Measurements from ENCODE around the gene PFKL. TPM values are rescaled to one million over a fixed set of nuclear protein-coding genes. Genes with fewer than 3 reads are reported as not detected.

The PFKL gene
- total RNA-seq, 1 donor from 2014 or later, result 138 TPM

- Mint-ChIP-seq H3K27me3 (ENCODE audit: unreplicated experiment) (peaks cover 6% of the 10 kb centered on the region), H3K4me1 (ENCODE audit: unreplicated experiment) (no peaks in the 10 kb centered on the region), H3K36me3 (ENCODE audit: unreplicated experiment) (no peaks in the 10 kb centered on the region), H3K9me3 (ENCODE audit: unreplicated experiment) (no peaks in the 10 kb centered on the region), H3K27ac (ENCODE audit: unreplicated experiment) (no peak overlapping the region), H3K4me3 (ENCODE audit: unreplicated experiment) (no peak overlapping the region)
- DNase-seq (ENCODE audit: extremely low spot score, unreplicated experiment), result no peak
- TF ChIP-seq CTCF (IDR thresholded peaks at IDR 0.05), result no peak
Measured at GRCh38 chr21:44269090-44269489, 30.8 kb upstream of the PFKL start.

DNA sequence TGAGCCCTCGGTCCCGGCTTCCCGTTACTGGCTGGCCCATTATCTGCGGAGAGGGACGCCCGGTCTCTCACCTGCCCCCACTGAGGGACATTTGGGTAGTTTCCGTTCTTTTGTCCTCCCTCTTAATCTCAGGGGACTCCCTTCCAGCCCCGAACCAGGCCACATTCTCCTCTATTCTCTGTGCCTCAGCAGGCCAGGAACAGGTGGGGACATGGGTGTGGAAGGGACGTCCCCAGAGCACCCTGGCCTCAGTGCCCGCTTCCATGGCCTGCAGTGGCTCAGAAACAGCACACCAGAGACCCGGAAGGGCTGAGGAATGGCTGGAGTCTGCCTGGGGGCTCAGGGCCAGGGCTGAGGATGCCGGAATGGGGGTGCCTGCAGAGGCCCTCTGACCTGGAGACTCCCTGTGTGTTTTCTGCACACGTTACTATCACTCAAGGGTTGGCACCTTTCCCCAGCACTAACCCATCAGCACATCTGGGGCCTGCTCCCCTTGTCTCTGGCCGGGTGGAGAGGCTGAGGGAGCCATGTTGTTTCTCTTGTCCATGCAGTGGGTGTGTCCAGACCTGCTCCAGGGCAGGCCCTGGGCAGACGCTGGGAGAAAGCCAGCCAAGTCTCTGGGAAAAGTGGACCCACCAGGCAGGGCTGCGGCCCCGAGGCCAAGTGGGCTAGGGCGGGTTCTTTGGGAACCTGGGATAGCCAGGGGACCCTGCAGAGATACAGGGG is 28.1 kb upstream of the PFKL start:
- no peaks in the 10 kb centered on the region for H3K9me3 Mint-ChIP-seq (ENCODE audit: unreplicated experiment)
- H3K27me3 Mint-ChIP-seq (ENCODE audit: unreplicated experiment), result peaks cover 22% of the 10 kb centered on the region
- no peaks in the 10 kb centered on the region for H3K4me1 Mint-ChIP-seq (ENCODE audit: unreplicated experiment)
- H3K4me3 Mint-ChIP-seq (ENCODE audit: unreplicated experiment), result no peak overlapping the region
- no peak overlapping the region for H3K27ac Mint-ChIP-seq (ENCODE audit: unreplicated experiment)
- no peaks in the 10 kb centered on the region for H3K36me3 Mint-ChIP-seq (ENCODE audit: unreplicated experiment)
- no peak for DNase-seq (ENCODE audit: extremely low spot score, unreplicated experiment)
- no peak for TF ChIP-seq CTCF (IDR thresholded peaks at IDR 0.05)

DNA sequence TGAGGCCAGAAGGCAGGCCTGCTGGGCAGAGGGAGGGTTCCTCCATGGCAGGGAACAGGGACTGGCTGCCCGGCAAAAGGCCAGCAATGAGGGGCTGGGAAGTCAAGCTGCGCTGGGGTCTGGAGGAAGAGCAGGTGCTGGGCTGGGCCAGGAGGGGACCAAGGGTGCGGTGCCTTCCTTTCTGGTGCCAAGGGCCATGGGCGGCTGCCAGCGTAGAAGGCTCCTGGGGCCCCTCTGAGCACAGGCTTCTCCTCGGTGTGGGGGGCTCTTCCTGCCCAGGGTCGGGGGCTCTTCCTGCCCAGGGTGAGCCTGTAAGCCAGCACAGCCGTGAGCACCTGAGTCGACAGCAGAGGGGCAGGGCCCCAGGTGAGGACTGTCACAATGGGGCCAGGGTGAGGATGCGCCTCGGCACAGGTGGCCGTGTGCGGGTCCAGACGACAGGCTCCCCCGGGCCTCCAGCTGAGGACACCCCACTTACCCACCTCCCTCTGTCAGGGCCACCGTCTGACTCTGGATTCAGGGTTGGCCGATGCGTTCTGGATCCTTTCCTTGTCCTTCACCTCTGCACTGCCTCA is 27.5 kb upstream of the PFKL start:
- no peak for DNase-seq (ENCODE audit: extremely low spot score, unreplicated experiment)
- Mint-ChIP-seq H3K4me3 (ENCODE audit: unreplicated experiment) (no peak overlapping the region), H3K27me3 (ENCODE audit: unreplicated experiment) (peaks cover 22% of the 10 kb centered on the region), H3K4me1 (ENCODE audit: unreplicated experiment) (no peaks in the 10 kb centered on the region), H3K36me3 (ENCODE audit: unreplicated experiment) (no peaks in the 10 kb centered on the region), H3K27ac (ENCODE audit: unreplicated experiment) (no peak overlapping the region), H3K9me3 (ENCODE audit: unreplicated experiment) (no peaks in the 10 kb centered on the region)
- no peak for TF ChIP-seq CTCF (IDR thresholded peaks at IDR 0.05)

GRCh38 chr21:44273046-44273445 is 26.8 kb upstream of the PFKL start:
- Mint-ChIP-seq H3K4me3 (ENCODE audit: unreplicated experiment) (no peak overlapping the region), H3K4me1 (ENCODE audit: unreplicated experiment) (no peaks in the 10 kb centered on the region)

More at GRCh38 chr21:44273046-44273445, 26.8 kb upstream of the PFKL start:
- peaks cover 22% of the 10 kb centered on the region for H3K27me3 Mint-ChIP-seq (ENCODE audit: unreplicated experiment)
- H3K9me3 Mint-ChIP-seq (ENCODE audit: unreplicated experiment), result no peaks in the 10 kb centered on the region
- TF ChIP-seq CTCF (IDR thresholded peaks at IDR 0.05), result no peak
- no peaks in the 10 kb centered on the region for H3K36me3 Mint-ChIP-seq (ENCODE audit: unreplicated experiment)
- no peak for DNase-seq (ENCODE audit: extremely low spot score, unreplicated experiment)
- no peak overlapping the region for H3K27ac Mint-ChIP-seq (ENCODE audit: unreplicated experiment)
